K562 (cell line): ENCODE data around the gene RTBDN. TPM values are rescaled to one million over a fixed set of nuclear protein-coding genes. Genes with fewer than 3 reads are reported as not detected.
A peak's percentile ranks its signal among the peaks of the same experiment; 100 is the strongest.

Source experiments
- CHD2 ChIP-seq: IDR thresholded peaks from 2 replicates; pipeline ENCODE4 v1.6.1; 2011; ENCODE audit warnings: low read depth, low read length
- KDM1A ChIP-seq, 2 experiments: fragments of 450-650 bp; IDR thresholded peaks; 2 replicates each; pipeline ENCODE4 v1.6.1; 2016; ENCODE audit warnings: mild to moderate bottlenecking in 2 of 2
- ZBED1 ChIP-seq: IDR thresholded peaks from 2 replicates; pipeline ENCODE4 v1.6.1; 2014
- polyA plus RNA-seq, 8 experiments: library from polyadenylated mRNA; depleted of rRNA in 4 of 8; stranded (reverse) in 5 of 8; unstranded in 3 of 8; fragments of >200 nt; fragmentation: Nextera tagmentation in 2 of 8; fragmentation: Illumina TruSeq in 1 of 8; extraction: Ambion mirVana in 2 of 8; extraction: Trizol in 1 of 8; gene quantifications; 2 replicates each; pipeline versions ENCODE4 v1.2.1 to v1.2.3, GENCODE V29; 2011 to 2014; ENCODE audit warnings: inconsistent platforms in 1 of 8, missing spikeins in 1 of 8
- total RNA-seq, 7 experiments: library from RNA; depleted of rRNA in 6 of 7; stranded (reverse); fragments of >200 nt in 6 of 7; fragmentation: Illumina TruSeq in 2 of 7; extraction: Trizol in 2 of 7; gene quantifications; 2 replicates each; pipeline versions ENCODE4 v1.2.1 to v1.2.3, GENCODE V29; 2011 to 2021; ENCODE audit warnings: low replicate concordance in 1 of 7
- TF ChIP-seq, protein P1 (sequence below), 2 experiments: fragments of 450-650 bp in 1 of 2; sonication (generic) in 1 of 2; formaldehyde crosslinking in 1 of 2; IDR thresholded peaks; 2 replicates each; pipeline versions ENCODE4 v1.7.1 to v1.9.0; 2016 to 2022; ENCODE audit warnings: inconsistent platforms in 1 of 2, mild to moderate bottlenecking in 1 of 2, missing genetic modification reagents in 1 of 2
- TF ChIP-seq, protein P2 (sequence below): sonication (generic); formaldehyde crosslinking; IDR thresholded peaks from 2 replicates; pipeline ENCODE4 v1.8.1; 2023; ENCODE audit warnings: mild to moderate bottlenecking, missing genetic modification reagents
- TF ChIP-seq, protein P3 (sequence below), 2 experiments: IDR thresholded peaks in 1 of 2; conservative IDR thresholded peaks in 1 of 2; 2 replicates each; pipeline ENCODE4 v1.6.1; 2016; ENCODE audit warnings: low read depth in 2 of 2, mild to moderate bottlenecking in 1 of 2, missing compliant biosample characterization in 1 of 2, missing genetic modification characterization in 1 of 2, moderate library complexity in 1 of 2

Gene RTBDN
- total and polyA plus RNA-seq, 9 of the 15 experiments (the other 6 are each of a cell fraction or from before 2014, with no cell fraction given) = 0.20 to 2.3 (median 0.72) TPM; not detected in 1

DNA sequence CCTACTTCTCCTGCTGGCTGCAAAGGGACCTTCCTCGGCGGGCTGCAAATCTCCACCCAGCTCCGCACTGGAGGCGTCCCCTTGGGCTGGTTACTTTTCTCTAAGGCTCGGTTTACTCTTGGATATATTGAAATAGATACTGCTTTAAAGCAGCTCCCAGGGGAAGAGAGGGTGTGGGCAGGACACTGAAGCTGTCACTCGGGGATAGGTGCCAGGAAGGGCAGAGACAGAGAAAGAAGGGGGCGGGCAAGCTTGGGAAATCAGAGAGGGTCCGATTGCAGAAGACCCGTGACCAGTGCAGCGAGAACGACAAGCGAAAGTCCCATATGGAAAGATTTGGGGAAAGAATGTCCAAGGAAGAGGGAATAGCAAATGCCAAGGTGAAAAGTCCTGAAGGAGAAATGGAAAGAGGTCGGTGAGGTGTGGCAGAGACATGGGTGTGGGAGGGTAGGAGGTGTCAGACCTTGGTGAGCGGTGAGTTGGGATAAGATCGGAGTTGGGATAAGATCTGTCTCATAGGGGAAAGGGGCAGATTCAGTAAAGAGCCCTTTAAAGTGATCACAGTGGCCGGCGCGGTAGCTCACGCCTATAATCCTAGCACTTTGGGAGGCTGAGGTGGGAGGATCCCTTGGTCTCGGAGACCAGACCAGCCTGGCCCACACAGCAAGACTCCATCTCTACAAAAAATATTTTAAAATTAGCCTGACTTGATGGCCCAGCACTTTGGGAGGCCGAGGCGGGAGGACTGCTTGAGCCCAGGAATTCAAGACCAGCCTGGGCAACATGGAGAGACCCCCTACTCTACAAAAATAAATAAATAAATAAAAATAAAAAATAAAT is 31.9 kb downstream of the RTBDN start (continued):
- TF ChIP-seq, protein P1, sequence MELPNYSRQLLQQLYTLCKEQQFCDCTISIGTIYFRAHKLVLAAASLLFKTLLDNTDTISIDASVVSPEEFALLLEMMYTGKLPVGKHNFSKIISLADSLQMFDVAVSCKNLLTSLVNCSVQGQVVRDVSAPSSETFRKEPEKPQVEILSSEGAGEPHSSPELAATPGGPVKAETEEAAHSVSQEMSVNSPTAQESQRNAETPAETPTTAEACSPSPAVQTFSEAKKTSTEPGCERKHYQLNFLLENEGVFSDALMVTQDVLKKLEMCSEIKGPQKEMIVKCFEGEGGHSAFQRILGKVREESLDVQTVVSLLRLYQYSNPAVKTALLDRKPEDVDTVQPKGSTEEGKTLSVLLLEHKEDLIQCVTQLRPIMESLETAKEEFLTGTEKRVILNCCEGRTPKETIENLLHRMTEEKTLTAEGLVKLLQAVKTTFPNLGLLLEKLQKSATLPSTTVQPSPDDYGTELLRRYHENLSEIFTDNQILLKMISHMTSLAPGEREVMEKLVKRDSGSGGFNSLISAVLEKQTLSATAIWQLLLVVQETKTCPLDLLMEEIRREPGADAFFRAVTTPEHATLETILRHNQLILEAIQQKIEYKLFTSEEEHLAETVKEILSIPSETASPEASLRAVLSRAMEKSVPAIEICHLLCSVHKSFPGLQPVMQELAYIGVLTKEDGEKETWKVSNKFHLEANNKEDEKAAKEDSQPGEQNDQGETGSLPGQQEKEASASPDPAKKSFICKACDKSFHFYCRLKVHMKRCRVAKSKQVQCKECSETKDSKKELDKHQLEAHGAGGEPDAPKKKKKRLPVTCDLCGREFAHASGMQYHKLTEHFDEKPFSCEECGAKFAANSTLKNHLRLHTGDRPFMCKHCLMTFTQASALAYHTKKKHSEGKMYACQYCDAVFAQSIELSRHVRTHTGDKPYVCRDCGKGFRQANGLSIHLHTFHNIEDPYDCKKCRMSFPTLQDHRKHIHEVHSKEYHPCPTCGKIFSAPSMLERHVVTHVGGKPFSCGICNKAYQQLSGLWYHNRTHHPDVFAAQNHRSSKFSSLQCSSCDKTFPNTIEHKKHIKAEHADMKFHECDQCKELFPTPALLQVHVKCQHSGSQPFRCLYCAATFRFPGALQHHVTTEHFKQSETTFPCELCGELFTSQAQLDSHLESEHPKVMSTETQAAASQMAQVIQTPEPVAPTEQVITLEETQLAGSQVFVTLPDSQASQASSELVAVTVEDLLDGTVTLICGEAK (IDR thresholded peaks at IDR 0.05) = no peak
- TF ChIP-seq, protein P1 (CRISPR knock-in tag; IDR thresholded peaks at IDR 0.05) = no peak
- TF ChIP-seq, protein P2, sequence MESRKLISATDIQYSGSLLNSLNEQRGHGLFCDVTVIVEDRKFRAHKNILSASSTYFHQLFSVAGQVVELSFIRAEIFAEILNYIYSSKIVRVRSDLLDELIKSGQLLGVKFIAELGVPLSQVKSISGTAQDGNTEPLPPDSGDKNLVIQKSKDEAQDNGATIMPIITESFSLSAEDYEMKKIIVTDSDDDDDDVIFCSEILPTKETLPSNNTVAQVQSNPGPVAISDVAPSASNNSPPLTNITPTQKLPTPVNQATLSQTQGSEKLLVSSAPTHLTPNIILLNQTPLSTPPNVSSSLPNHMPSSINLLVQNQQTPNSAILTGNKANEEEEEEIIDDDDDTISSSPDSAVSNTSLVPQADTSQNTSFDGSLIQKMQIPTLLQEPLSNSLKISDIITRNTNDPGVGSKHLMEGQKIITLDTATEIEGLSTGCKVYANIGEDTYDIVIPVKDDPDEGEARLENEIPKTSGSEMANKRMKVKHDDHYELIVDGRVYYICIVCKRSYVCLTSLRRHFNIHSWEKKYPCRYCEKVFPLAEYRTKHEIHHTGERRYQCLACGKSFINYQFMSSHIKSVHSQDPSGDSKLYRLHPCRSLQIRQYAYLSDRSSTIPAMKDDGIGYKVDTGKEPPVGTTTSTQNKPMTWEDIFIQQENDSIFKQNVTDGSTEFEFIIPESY (CRISPR knock-in tag) = peak; percentile 37; the same call in 1 of the 2 replicates
- peak; percentile 40 to 47; a peak in 2 of 4 replicates for TF ChIP-seq KDM1A (IDR thresholded peaks at IDR 0.05)
- TF ChIP-seq ZBED1 = no peak
- TF ChIP-seq, protein P3, sequence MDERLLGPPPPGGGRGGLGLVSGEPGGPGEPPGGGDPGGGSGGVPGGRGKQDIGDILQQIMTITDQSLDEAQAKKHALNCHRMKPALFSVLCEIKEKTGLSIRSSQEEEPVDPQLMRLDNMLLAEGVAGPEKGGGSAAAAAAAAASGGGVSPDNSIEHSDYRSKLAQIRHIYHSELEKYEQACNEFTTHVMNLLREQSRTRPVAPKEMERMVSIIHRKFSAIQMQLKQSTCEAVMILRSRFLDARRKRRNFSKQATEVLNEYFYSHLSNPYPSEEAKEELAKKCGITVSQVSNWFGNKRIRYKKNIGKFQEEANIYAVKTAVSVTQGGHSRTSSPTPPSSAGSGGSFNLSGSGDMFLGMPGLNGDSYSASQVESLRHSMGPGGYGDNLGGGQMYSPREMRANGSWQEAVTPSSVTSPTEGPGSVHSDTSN (CRISPR knock-in tag; IDR thresholded peaks at IDR 0.05; ENCODE audit: low read depth) = no peak
- TF ChIP-seq, protein P3 (tag; conservative IDR thresholded peaks at IDR 0.05; ENCODE audit: low read depth) = no peak
- no peak for TF ChIP-seq CHD2
